Thymus (tissue), 11 donors: ENCODE data around the gene NT5DC1. TPM values are rescaled to one million over a fixed set of nuclear protein-coding genes. Genes with fewer than 3 reads are reported as not detected.

Experiments
- DNase-seq, 9 donors: peaks; one replicate each; pipeline ENCODE4 v3.0.0-alpha.2; 2013; ENCODE audit warnings: low spot score in 9 of 9, low read depth in 6 of 9, missing footprints in 1 of 9
- H3K27ac ChIP-seq, 2 donors: one replicate each; pipeline ENCODE4 v1.5.1; 2013; ENCODE audit warnings: control low read depth in 1 of 2, low read depth in 1 of 2, low read length in 1 of 2, mild to moderate bottlenecking in 1 of 2, moderate library complexity in 1 of 2
- H3K27me3 ChIP-seq, 2 donors: one replicate each; pipeline ENCODE4 v1.5.1; 2013; ENCODE audit warnings: low read length in 1 of 2; ENCODE audit not compliant: control insufficient read depth in 2 of 2, insufficient read depth in 1 of 2
- H3K36me3 ChIP-seq, 2 donors: one replicate each; pipeline ENCODE4 v1.5.1; 2013; ENCODE audit warnings: low read length in 1 of 2, mild to moderate bottlenecking in 1 of 2, moderate library complexity in 1 of 2; ENCODE audit not compliant: control insufficient read depth in 2 of 2, insufficient read depth in 2 of 2
- H3K4me1 ChIP-seq, 2 donors: one replicate each; pipeline ENCODE4 v1.5.1; 2013; ENCODE audit warnings: low read length in 2 of 2; ENCODE audit not compliant: control insufficient read depth in 2 of 2, insufficient read depth in 2 of 2
- H3K4me3 ChIP-seq, 2 donors: one replicate each; pipeline ENCODE4 v1.5.1; 2013; ENCODE audit warnings: low read length in 2 of 2, control low read depth in 1 of 2, mild to moderate bottlenecking in 1 of 2
- H3K9me3 ChIP-seq, 2 donors: one replicate each; pipeline ENCODE4 v1.5.1; 2013; ENCODE audit warnings: low read length in 1 of 2, mild to moderate bottlenecking in 1 of 2; ENCODE audit not compliant: control insufficient read depth in 2 of 2, insufficient read depth in 1 of 2
- WGBS: extraction: QIAGEN DNeasy Blood & Tissue Kit; methylation state at CpG from one replicate; pipeline ENCODE4 v1.1.7; 2013; 5-methylcytosine and 5-hydroxymethylcytosine counted together
- polyA plus RNA-seq: library from polyadenylated mRNA; stranded (reverse); fragments of 200-250 nt; gene quantifications from one replicate; pipeline ENCODE4 v1.2.3, GENCODE V29; 2013
- total RNA-seq: library from RNA; stranded (reverse); fragments of 120-200 nt; gene quantifications from one replicate; pipeline ENCODE4 v1.2.4, GENCODE V29; 2013
- donor health status: healthy.

The NT5DC1 gene
- total and polyA plus RNA-seq, 2 donors = 14.1 to 15.6 TPM

- H3K4me1 ChIP-seq = no peaks in the 10 kb centered on the region
- no peaks in the 10 kb centered on the region for H3K36me3 ChIP-seq
- no peaks in the 10 kb centered on the region for H3K27me3 ChIP-seq
- no peaks in the 10 kb centered on the region for H3K9me3 ChIP-seq
- no peak for DNase-seq
- no peak overlapping the region for H3K27ac ChIP-seq
- H3K4me3 ChIP-seq = no peak overlapping the region
These were observed 36.0 kb upstream of the NT5DC1 start for GRCh38 chr6:116064666-116065065.

DNA sequence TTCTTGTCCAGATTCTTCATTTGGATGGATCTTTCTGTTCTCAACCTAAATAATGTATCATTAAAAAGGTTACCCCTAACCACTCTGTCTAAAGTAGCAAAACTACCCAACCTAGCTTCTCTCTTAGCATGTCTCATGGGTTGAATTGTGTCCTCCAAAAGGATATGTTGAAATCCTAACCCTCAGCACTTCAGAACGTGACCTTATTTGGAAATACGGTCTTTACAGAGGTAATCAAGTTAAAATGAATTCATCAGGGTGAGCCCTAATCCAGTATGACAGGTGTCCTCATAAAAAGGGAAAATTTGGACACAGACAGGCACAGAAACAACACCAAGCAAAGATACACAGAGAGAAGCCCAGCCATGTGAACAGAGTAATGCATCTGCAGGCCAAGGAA lies 33.9 kb upstream of the NT5DC1 start:
- H3K36me3 ChIP-seq = no peaks in the 10 kb centered on the region
- no peak overlapping the region for H3K4me3 ChIP-seq
- 98% methylated on average over 2 of the region's 2 CpGs for WGBS
- no peaks in the 10 kb centered on the region for H3K9me3 ChIP-seq
- H3K4me1 ChIP-seq = no peaks in the 10 kb centered on the region
- DNase-seq = no peak
- no peak overlapping the region for H3K27ac ChIP-seq
- no peaks in the 10 kb centered on the region for H3K27me3 ChIP-seq

GRCh38 chr6:116070101-116070500 lies 30.6 kb upstream of the NT5DC1 start:
- 96% methylated on average over 1 of the region's 1 CpG for WGBS

GRCh38 chr6:116070616-116071389 lies 29.9 kb upstream of the NT5DC1 start:
- no peaks in the 10 kb centered on the region for H3K9me3 ChIP-seq
- H3K4me3 ChIP-seq = no peak overlapping the region
- WGBS = 91% methylated on average over 2 of the region's 2 CpGs
- no peaks in the 10 kb centered on the region for H3K4me1 ChIP-seq
- no peaks in the 10 kb centered on the region for H3K36me3 ChIP-seq
- no peak overlapping the region for H3K27ac ChIP-seq
- no peak for DNase-seq
- H3K27me3 ChIP-seq = no peaks in the 10 kb centered on the region

More at GRCh38 chr6:116070101-116070500, 30.6 kb upstream of the NT5DC1 start:
- H3K4me1 ChIP-seq = no peaks in the 10 kb centered on the region
- H3K27ac ChIP-seq = no peak overlapping the region
- no peak overlapping the region for H3K4me3 ChIP-seq
- no peaks in the 10 kb centered on the region for H3K27me3 ChIP-seq
- DNase-seq = no peak
- no peaks in the 10 kb centered on the region for H3K9me3 ChIP-seq
- no peaks in the 10 kb centered on the region for H3K36me3 ChIP-seq

- no peak overlapping the region for H3K4me3 ChIP-seq
- no peaks in the 10 kb centered on the region for H3K27me3 ChIP-seq
- H3K9me3 ChIP-seq = no peaks in the 10 kb centered on the region
- H3K36me3 ChIP-seq = no peaks in the 10 kb centered on the region
- no peak for DNase-seq
- no peak overlapping the region for H3K27ac ChIP-seq
- 20% methylated on average over 1 of the region's 1 CpG for WGBS
- H3K4me1 ChIP-seq = no peaks in the 10 kb centered on the region
These were observed 28.3 kb upstream of the NT5DC1 start for GRCh38 chr6:116072368-116072767.

DNA sequence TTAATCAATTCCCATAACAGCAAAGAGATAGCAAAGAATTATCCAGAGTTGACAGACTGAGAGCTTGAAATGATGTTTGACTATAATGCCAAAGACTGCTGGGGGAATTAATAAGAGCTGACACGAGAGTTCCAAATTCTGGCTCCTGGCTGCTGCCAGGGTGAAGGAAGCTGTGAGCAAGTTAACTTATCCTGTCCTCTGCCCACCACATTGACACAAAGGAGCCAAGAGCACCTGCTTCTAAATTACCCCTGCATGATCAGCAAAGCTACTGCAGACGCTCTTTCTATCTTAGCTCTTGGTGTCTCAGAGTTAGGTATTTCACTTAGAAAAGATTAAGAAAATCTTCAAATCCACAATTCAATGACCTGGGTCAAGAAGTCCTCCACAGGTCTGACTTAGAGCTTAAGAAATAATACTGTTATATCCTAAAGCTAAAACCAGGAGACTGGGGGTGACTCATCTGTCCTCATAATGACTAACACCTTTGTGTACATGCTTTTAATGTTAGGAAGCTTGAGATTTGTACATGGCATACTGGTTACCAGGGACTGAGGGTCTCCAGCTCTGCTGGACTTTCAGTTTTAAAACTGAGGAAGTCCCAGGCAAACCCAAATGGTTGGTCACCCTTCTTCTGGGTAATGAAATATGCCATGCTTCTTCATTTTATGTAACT lies 26.8 kb upstream of the NT5DC1 start:
- Histone ChIP-seq H3K9me3 (no peaks in the 10 kb centered on the region), H3K4me3 (no peak overlapping the region), H3K27ac (no peak overlapping the region), H3K4me1 (no peaks in the 10 kb centered on the region), H3K27me3 (no peaks in the 10 kb centered on the region), H3K36me3 (no peaks in the 10 kb centered on the region)
- no peak for DNase-seq
- 96% methylated on average over 2 of the region's 2 CpGs for WGBS

GRCh38 chr6:116074732-116075390 lies 25.8 kb upstream of the NT5DC1 start:
- Histone ChIP-seq H3K27me3 (no peaks in the 10 kb centered on the region), H3K4me3 (no peak overlapping the region), H3K36me3 (no peaks in the 10 kb centered on the region), H3K27ac (no peak overlapping the region), H3K9me3 (no peaks in the 10 kb centered on the region), H3K4me1 (no peaks in the 10 kb centered on the region)
- 95% methylated on average over 2 of the region's 2 CpGs for WGBS
- no peak for DNase-seq

- H3K4me3 ChIP-seq = no peak overlapping the region
- H3K9me3 ChIP-seq = no peaks in the 10 kb centered on the region
- H3K4me1 ChIP-seq = no peaks in the 10 kb centered on the region
- DNase-seq = no peak
- no peaks in the 10 kb centered on the region for H3K27me3 ChIP-seq
- no peaks in the 10 kb centered on the region for H3K36me3 ChIP-seq
- WGBS = 90% methylated on average over 3 of the region's 3 CpGs
- no peak overlapping the region for H3K27ac ChIP-seq
These were observed 22.1 kb upstream of the NT5DC1 start for GRCh38 chr6:116078522-116078921.

- H3K4me1 ChIP-seq = no peaks in the 10 kb centered on the region
- no peaks in the 10 kb centered on the region for H3K36me3 ChIP-seq
- H3K27ac ChIP-seq = no peak overlapping the region
- WGBS = 98% methylated on average over 3 of the region's 3 CpGs
- no peak overlapping the region for H3K4me3 ChIP-seq
- DNase-seq = no peak
- no peaks in the 10 kb centered on the region for H3K27me3 ChIP-seq
- no peaks in the 10 kb centered on the region for H3K9me3 ChIP-seq
These were observed 21.7 kb upstream of the NT5DC1 start for GRCh38 chr6:116078945-116079344.
